PC-9 (cell line): ENCODE results near the gene HSF5. TPM values are rescaled to one million over a fixed set of nuclear protein-coding genes. Genes with fewer than 3 reads are reported as not detected.
"Not testable (repeated sequence)": the region's sequence is repeated elsewhere in the genome, so short reads cannot be mapped to it uniquely, and the experiment has no call there.

Experiments
- BruUV-seq: library from RNA; stranded (reverse); fragments of 400-500 nt; replicated peaks from 2 replicates; lab custom pipeline; 2021; lab: Mats Ljungman, UMichigan
- CTCF ChIA-PET: fragments of 300-600 bp; sonication (Branson Sonifier 250); formaldehyde crosslinking; loops from one replicate; lab custom pipeline; 2022; ENCODE audit warnings: antibody characterized with exemption; lab: Charles Lee
- POLR2A ChIA-PET: fragments of 300-600 bp; sonication (Branson Sonifier 250); formaldehyde crosslinking; loops from one replicate; lab custom pipeline; 2022; ENCODE audit warnings: antibody characterized with exemption; ENCODE audit not compliant: unreplicated experiment; lab: Charles Lee
- DNase-seq, 2 experiments: peaks; one replicate each; pipeline versions ENCODE4 v3.0.0 to v3.0.0-alpha.2; 2015 to 2022; ENCODE audit warnings: mixed read lengths in 1 of 2
- H2AFZ ChIP-seq: fragments of 200-600 bp; sonication (generic); 2 replicates; pipeline ENCODE4 v1.8.1; 2017; ENCODE audit warnings: antibody characterized with exemption
- H3F3A ChIP-seq: fragments of 200-600 bp; sonication (generic); 2 replicates; pipeline ENCODE4 v1.8.1; 2017; ENCODE audit warnings: antibody characterized with exemption, mild to moderate bottlenecking, low read depth; ENCODE audit not compliant: insufficient read depth
- H3K27ac ChIP-seq: fragments of 200-600 bp; sonication (generic); 2 replicates; pipeline ENCODE4 v1.6.1; 2016; ENCODE audit warnings: mixed run types
- H3K27me3 ChIP-seq: fragments of 200-600 bp; sonication (generic); 2 replicates; pipeline ENCODE4 v1.6.1; 2016; ENCODE audit warnings: low read depth, mixed run types; ENCODE audit not compliant: insufficient read depth
- H3K36me3 ChIP-seq: fragments of 200-600 bp; sonication (generic); 2 replicates; pipeline ENCODE4 v1.6.1; 2016; ENCODE audit warnings: low read depth, mixed run types
- H3K4me1 ChIP-seq: fragments of 200-600 bp; sonication (generic); replicated peaks from 2 replicates; pipeline ENCODE4 v1.6.1; 2016; ENCODE audit warnings: mixed run types; ENCODE audit not compliant: insufficient read depth
- H3K4me2 ChIP-seq: fragments of 200-600 bp; sonication (generic); 2 replicates; pipeline ENCODE4 v1.6.1; 2017; ENCODE audit warnings: mixed run types
- H3K4me3 ChIP-seq: fragments of 200-600 bp; sonication (generic); 2 replicates; pipeline ENCODE4 v1.6.1; 2016; ENCODE audit warnings: mixed run types
- H3K79me2 ChIP-seq: fragments of 200-600 bp; sonication (generic); 2 replicates; pipeline ENCODE4 v1.6.1; 2017; ENCODE audit warnings: low read depth, mixed run types
- H3K9me2 ChIP-seq: fragments of 200-600 bp; sonication (generic); 2 replicates; pipeline ENCODE4 v1.8.1; 2017; ENCODE audit warnings: mild to moderate bottlenecking; ENCODE audit not compliant: insufficient read depth
- H3K9me3 ChIP-seq: fragments of 200-600 bp; sonication (generic); 2 replicates; pipeline ENCODE4 v1.8.1; 2016; ENCODE audit warnings: low read depth; ENCODE audit not compliant: insufficient read depth
- H4K20me1 ChIP-seq: fragments of 200-600 bp; sonication (generic); 2 replicates; pipeline ENCODE4 v1.8.1; 2017; ENCODE audit not compliant: insufficient read depth
- CTCF ChIP-seq: fragments of 200-600 bp; sonication (generic); conservative IDR thresholded peaks from 2 replicates; pipeline ENCODE4 v1.6.1; 2017; ENCODE audit warnings: mixed run types, antibody characterized with exemption, mild to moderate bottlenecking, moderate library complexity
- EZH2 ChIP-seq: fragments of 200-600 bp; sonication (generic); IDR thresholded peaks from 2 replicates; pipeline ENCODE4 v1.8.0; 2017; ENCODE audit warnings: antibody characterized with exemption, low read depth
- intact Hi-C: fragments of 100-400 bp; cut with micrococcal nuclease; formaldehyde crosslinking; loops from one replicate; pipeline ENCODE4 v1.10.0; 2022; ENCODE audit not compliant: unreplicated experiment
- total RNA-seq: library from RNA; stranded (reverse); gene quantifications from 2 replicates; pipeline ENCODE4 v1.2.3, GENCODE V29; 2021

The HSF5 gene
- total RNA-seq, 1 experiment from 2014 or later, result not detected

- H4K20me1 ChIP-seq, result no peaks in the 10 kb centered on the region
- no peaks in the 10 kb centered on the region for H3K27me3 ChIP-seq
- no peaks in the 10 kb centered on the region for H3K9me2 ChIP-seq
- no peaks in the 10 kb centered on the region for H3F3A ChIP-seq
- H3K4me2 ChIP-seq, result no peak overlapping the region
- H3K27ac ChIP-seq, result no peak overlapping the region
- no TSS peak for BruUV-seq
- no peak overlapping the region for H3K4me3 ChIP-seq
- ChIA-PET POLR2A (no interaction called here), CTCF (no interaction called here)
- no peak overlapping the region for H2AFZ ChIP-seq
- no peaks in the 10 kb centered on the region for H3K79me2 ChIP-seq
- no peaks in the 10 kb centered on the region for H3K9me3 ChIP-seq
- no peak for TF ChIP-seq EZH2
- TF ChIP-seq CTCF, result no peak
- intact Hi-C loops, result no loop called here
- no peaks in the 10 kb centered on the region; the same call in 1 of the 2 replicates for H3K36me3 ChIP-seq
- DNase-seq, result no peak
- no peaks in the 10 kb centered on the region for H3K4me1 ChIP-seq
These were observed 15.7 kb upstream of the HSF5 start for GRCh38 chr17:58503866-58504265.

GRCh38 chr17:58503134-58503533 lies 14.9 kb upstream of the HSF5 start:
- H3K36me3 ChIP-seq, BruUV-seq, H3K4me1 ChIP-seq, H3F3A ChIP-seq, intact Hi-C loops, H3K27ac ChIP-seq, H3K9me3 ChIP-seq, H3K79me2 ChIP-seq, H3K4me3 ChIP-seq, CTCF ChIA-PET, H3K4me2 ChIP-seq, H2AFZ ChIP-seq, H3K27me3 ChIP-seq, DNase-seq, H3K9me2 ChIP-seq, H4K20me1 ChIP-seq, POLR2A ChIA-PET: not testable (repeated sequence)

DNA sequence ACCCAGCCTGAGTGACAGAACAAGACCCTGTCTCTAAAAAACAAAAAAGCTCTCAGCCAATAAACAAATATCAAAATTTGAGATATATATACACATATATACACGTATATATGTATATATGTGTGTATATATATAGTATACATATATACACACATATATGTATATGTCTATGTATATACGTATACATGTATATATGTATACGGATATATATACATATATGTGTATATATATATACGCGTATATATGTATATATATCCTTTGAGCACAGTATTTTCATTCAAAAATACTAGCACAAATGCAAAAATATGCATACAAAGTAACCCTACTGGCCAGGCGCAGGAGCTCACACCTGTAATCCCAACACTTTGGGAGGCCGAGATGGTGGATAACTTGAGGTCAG lies 13.2 kb upstream of the HSF5 start:
- BruUV-seq, result no TSS peak
- no peaks in the 10 kb centered on the region for H3K27me3 ChIP-seq
- TF ChIP-seq CTCF (no peak), EZH2 (no peak)
- DNase-seq, result no peak
- H3K27ac ChIP-seq, result no peak overlapping the region
- no peak overlapping the region for H2AFZ ChIP-seq
- no peaks in the 10 kb centered on the region for H3K9me3 ChIP-seq
- intact Hi-C loops, result no loop called here
- H3K4me3 ChIP-seq, result no peak overlapping the region
- ChIA-PET CTCF (interaction anchor here (0.6 kb wide), 2 partner anchors 18 to 555 kb away, joined by 4 to 6 read pairs; no protein-coding TSS in a partner anchor), POLR2A (no interaction called here)
- no peak overlapping the region for H3K4me2 ChIP-seq
- no peaks in the 10 kb centered on the region for H4K20me1 ChIP-seq
- H3K4me1 ChIP-seq, result no peaks in the 10 kb centered on the region
- peaks cover 4% of the 10 kb centered on the region for H3K36me3 ChIP-seq
- no peaks in the 10 kb centered on the region for H3F3A ChIP-seq
- no peaks in the 10 kb centered on the region for H3K9me2 ChIP-seq
- H3K79me2 ChIP-seq, result no peaks in the 10 kb centered on the region
